ENCODE data around the gene C19orf67. TPM values are rescaled to one million over a fixed set of nuclear protein-coding genes. Genes with fewer than 3 reads are reported as not detected.

Gene C19orf67
- total RNA-seq, 6 donors from 2014 or later: 0.40 TPM; not detected in 5

DNA sequence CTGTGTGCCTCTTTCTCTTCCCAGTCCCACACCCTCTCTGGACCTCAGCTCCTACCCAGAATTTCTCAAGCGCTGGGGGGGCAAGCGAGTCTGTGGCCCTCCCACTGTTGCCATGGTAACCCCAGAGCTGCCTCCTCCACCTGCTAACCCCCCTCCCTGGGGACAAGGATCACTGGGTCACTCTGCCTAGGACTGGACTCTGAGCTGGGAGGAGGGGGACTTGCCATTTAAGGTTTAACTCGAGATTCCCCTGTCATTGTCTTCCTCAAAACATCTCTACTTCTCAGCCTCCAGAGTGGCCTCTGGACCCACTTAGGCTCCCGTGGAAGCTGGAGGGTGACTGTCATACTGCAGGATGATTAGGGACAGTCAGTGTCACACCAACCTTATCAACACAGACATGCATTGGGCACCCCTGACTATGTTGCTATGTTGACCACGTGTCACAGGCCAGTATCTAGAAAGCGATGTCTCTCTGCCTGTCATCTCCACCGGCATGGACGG lies 25.9 kb downstream of the C19orf67 start:
- H3K4me1 ChIP-seq: peaks cover 10 to 24% (median 17%) of the 10 kb centered on the region in 4 donors
- DNase-seq: no peak
- H3K4me3 ChIP-seq: no peak overlapping the region
- WGBS, 2 donors: 56 to 62% methylated on average over 6 to 8 of the region's 8 CpGs
- H3K27me3 ChIP-seq: peaks cover 0 to 20% (median 2%) of the 10 kb centered on the region in 4 donors
- ATAC-seq (ENCODE audit: low FRiP score in 2 of 2): no peak
- no peak for TF ChIP-seq POLR2A (IDR thresholded peaks at IDR 0.05)
- TF ChIP-seq POLR2AphosphoS5 (IDR thresholded peaks at IDR 0.05): no peak
- TF ChIP-seq EP300 (IDR thresholded peaks at IDR 0.05): no peak
- TF ChIP-seq, protein P1, sequence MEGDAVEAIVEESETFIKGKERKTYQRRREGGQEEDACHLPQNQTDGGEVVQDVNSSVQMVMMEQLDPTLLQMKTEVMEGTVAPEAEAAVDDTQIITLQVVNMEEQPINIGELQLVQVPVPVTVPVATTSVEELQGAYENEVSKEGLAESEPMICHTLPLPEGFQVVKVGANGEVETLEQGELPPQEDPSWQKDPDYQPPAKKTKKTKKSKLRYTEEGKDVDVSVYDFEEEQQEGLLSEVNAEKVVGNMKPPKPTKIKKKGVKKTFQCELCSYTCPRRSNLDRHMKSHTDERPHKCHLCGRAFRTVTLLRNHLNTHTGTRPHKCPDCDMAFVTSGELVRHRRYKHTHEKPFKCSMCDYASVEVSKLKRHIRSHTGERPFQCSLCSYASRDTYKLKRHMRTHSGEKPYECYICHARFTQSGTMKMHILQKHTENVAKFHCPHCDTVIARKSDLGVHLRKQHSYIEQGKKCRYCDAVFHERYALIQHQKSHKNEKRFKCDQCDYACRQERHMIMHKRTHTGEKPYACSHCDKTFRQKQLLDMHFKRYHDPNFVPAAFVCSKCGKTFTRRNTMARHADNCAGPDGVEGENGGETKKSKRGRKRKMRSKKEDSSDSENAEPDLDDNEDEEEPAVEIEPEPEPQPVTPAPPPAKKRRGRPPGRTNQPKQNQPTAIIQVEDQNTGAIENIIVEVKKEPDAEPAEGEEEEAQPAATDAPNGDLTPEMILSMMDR (IDR thresholded peaks at IDR 0.05): no peak
- no peaks in the 10 kb centered on the region for H3K36me3 ChIP-seq
- no peaks in the 10 kb centered on the region for H3K9me3 ChIP-seq
- H3K27ac ChIP-seq: no peak overlapping the region

- Histone ChIP-seq H3K4me3 (no peak overlapping the region), H3K36me3 (no peaks in the 10 kb centered on the region), H3K4me1 (peaks cover 10 to 24% (median 17%) of the 10 kb centered on the region in 4 donors), H3K9me3 (no peaks in the 10 kb centered on the region), H3K27me3 (peaks cover 0 to 20% (median 2%) of the 10 kb centered on the region in 4 donors), H3K27ac (no peak overlapping the region)
- no peak for ATAC-seq (ENCODE audit: low FRiP score in 2 of 2)
- DNase-seq: no peak
- 24 to 56% methylated on average over 3 to 15 of the region's 15 CpGs for WGBS, 2 donors
- TF ChIP-seq, protein P1 (IDR thresholded peaks at IDR 0.05): peak; percentile 26 to 54 (median 42)
- TF ChIP-seq EP300 (IDR thresholded peaks at IDR 0.05) (no peak), POLR2AphosphoS5 (IDR thresholded peaks at IDR 0.05) (no peak)
Measured at GRCh38 chr19:14059093-14059480, 26.5 kb downstream of the C19orf67 start.

GRCh38 chr19:14058182-14059092 lies 27.1 kb downstream of the C19orf67 start:
- WGBS, 2 donors: 31 to 33% methylated on average over 17 of the region's 17 CpGs
- Histone ChIP-seq H3K4me3 (no peak overlapping the region), H3K27ac (no peak overlapping the region), H3K36me3 (no peaks in the 10 kb centered on the region), H3K9me3 (no peaks in the 10 kb centered on the region), H3K4me1 (peaks cover 10 to 24% (median 17%) of the 10 kb centered on the region in 4 donors), H3K27me3 (peaks cover 0 to 20% (median 2%) of the 10 kb centered on the region in 4 donors)
- no peak for TF ChIP-seq EP300 (IDR thresholded peaks at IDR 0.05)
- TF ChIP-seq, protein P1 (IDR thresholded peaks at IDR 0.05): no peak
- no peak for TF ChIP-seq POLR2AphosphoS5 (IDR thresholded peaks at IDR 0.05)
- TF ChIP-seq POLR2A (IDR thresholded peaks at IDR 0.05): no peak
- DNase-seq: no peak
- no peak for ATAC-seq (ENCODE audit: low FRiP score in 2 of 2)

- no peak for DNase-seq
- no peaks in the 10 kb centered on the region for H3K9me3 ChIP-seq
- no peak for ATAC-seq (ENCODE audit: low FRiP score in 2 of 2)
- peaks cover 10 to 24% (median 17%) of the 10 kb centered on the region in 4 donors for H3K4me1 ChIP-seq
- H3K36me3 ChIP-seq: peaks cover 0 to 8% (median under 1%) of the 10 kb centered on the region in 4 donors
- TF ChIP-seq POLR2A (IDR thresholded peaks at IDR 0.05) (no peak), EP300 (IDR thresholded peaks at IDR 0.05) (no peak), POLR2AphosphoS5 (IDR thresholded peaks at IDR 0.05) (no peak)
- TF ChIP-seq, protein P1 (IDR thresholded peaks at IDR 0.05): no peak
- H3K27me3 ChIP-seq: peaks cover 0 to 20% (median 2%) of the 10 kb centered on the region in 4 donors
- WGBS, 2 donors: 53 to 61% methylated on average over 4 to 11 of the region's 19 CpGs
- no peak overlapping the region for H3K27ac ChIP-seq
- H3K4me3 ChIP-seq: peak overlapping the region in 3 of 4 donors; percentile 28 to 36 (median 34)
Measured at GRCh38 chr19:14056741-14057356, 28.7 kb downstream of the C19orf67 start.
